HUES6 (cell line): Measurements from ENCODE around the gene FAM209A.
"Not testable (repeated sequence)": the region's sequence is repeated elsewhere in the genome, so short reads cannot be mapped to it uniquely, and the experiment has no call there.

Experiments
- H3K27ac ChIP-seq: 2 replicates; pipeline ENCODE4 v1.7.0; 2013; ENCODE audit warnings: low read depth, mild to moderate bottlenecking, low read length, inconsistent platforms
- H3K27me3 ChIP-seq: 2 replicates; pipeline ENCODE4 v1.6.1; 2013; ENCODE audit warnings: low read length; ENCODE audit not compliant: control insufficient read depth, insufficient read depth
- H3K36me3 ChIP-seq: 2 replicates; pipeline ENCODE4 v1.6.1; 2013; ENCODE audit warnings: low read length; ENCODE audit not compliant: control insufficient read depth, insufficient read depth
- H3K4me1 ChIP-seq: 2 replicates; pipeline ENCODE4 v1.6.1; 2013; ENCODE audit warnings: low read length; ENCODE audit not compliant: control insufficient read depth, insufficient read depth
- H3K4me3 ChIP-seq: 2 replicates; pipeline ENCODE4 v1.5.1; 2013; ENCODE audit warnings: low read depth, low read length
- H3K9ac ChIP-seq: one replicate; pipeline ENCODE4 v1.6.1; 2013; ENCODE audit warnings: mild to moderate bottlenecking, low read length
- H3K9me3 ChIP-seq: 2 replicates; pipeline ENCODE4 v1.6.1; 2013; ENCODE audit warnings: low read depth, low read length; ENCODE audit not compliant: control insufficient read depth, insufficient read depth

Gene FAM209A

GRCh38 chr20:56540415-56540814, 15.9 kb downstream of the FAM209A start:
- H3K9ac ChIP-seq: no peak overlapping the region

GRCh38 chr20:56542489-56543030, 18.0 kb downstream of the FAM209A start:
- no peaks in the 10 kb centered on the region for H3K4me1 ChIP-seq
- H3K9me3 ChIP-seq: no peaks in the 10 kb centered on the region
- H3K36me3 ChIP-seq: no peaks in the 10 kb centered on the region
- no peak overlapping the region for H3K27ac ChIP-seq
- no peaks in the 10 kb centered on the region for H3K27me3 ChIP-seq
- H3K4me3 ChIP-seq: no peak overlapping the region
- H3K9ac ChIP-seq: no peak overlapping the region

More at GRCh38 chr20:56540415-56540814, 15.9 kb downstream of the FAM209A start:
- Histone ChIP-seq H3K9me3 (no peaks in the 10 kb centered on the region), H3K36me3 (no peaks in the 10 kb centered on the region), H3K4me1 (no peaks in the 10 kb centered on the region), H3K27me3 (no peaks in the 10 kb centered on the region), H3K27ac (no peak overlapping the region), H3K4me3 (no peak overlapping the region)

GRCh38 chr20:56551571-56551970, 27.0 kb downstream of the FAM209A start:
- Histone ChIP-seq H3K36me3 (no peaks in the 10 kb centered on the region), H3K27ac (no peak overlapping the region), H3K4me3 (no peak overlapping the region), H3K9me3 (peaks cover 4% of the 10 kb centered on the region; the same call in 1 of the 2 replicates), H3K27me3 (no peaks in the 10 kb centered on the region), H3K9ac (no peak overlapping the region), H3K4me1 (peaks cover 4% of the 10 kb centered on the region)

- H3K4me1 ChIP-seq: peaks cover 4% of the 10 kb centered on the region
- no peaks in the 10 kb centered on the region for H3K27me3 ChIP-seq
- H3K9ac ChIP-seq: no peak overlapping the region
- no peak overlapping the region for H3K27ac ChIP-seq
- H3K9me3 ChIP-seq: peaks cover 4% of the 10 kb centered on the region; the same call in 1 of the 2 replicates
- H3K36me3 ChIP-seq: no peaks in the 10 kb centered on the region
- H3K4me3 ChIP-seq: no peak overlapping the region
These were observed 28.5 kb downstream of the FAM209A start for GRCh38 chr20:56552911-56553629.

GRCh38 chr20:56554869-56555268, 30.3 kb downstream of the FAM209A start:
- Histone ChIP-seq H3K4me3 (no peak overlapping the region), H3K27ac (peak overlapping the region; percentile 43; the same call in 1 of the 2 replicates), H3K4me1 (peaks cover 4% of the 10 kb centered on the region), H3K27me3 (no peaks in the 10 kb centered on the region), H3K9ac (no peak overlapping the region), H3K9me3 (no peaks in the 10 kb centered on the region), H3K36me3 (no peaks in the 10 kb centered on the region)

- H3K27ac ChIP-seq: no peak overlapping the region
- H3K4me1 ChIP-seq: peaks cover 4% of the 10 kb centered on the region
- no peaks in the 10 kb centered on the region for H3K9me3 ChIP-seq
- H3K4me3 ChIP-seq: no peak overlapping the region
- no peak overlapping the region for H3K9ac ChIP-seq
- H3K36me3 ChIP-seq: no peaks in the 10 kb centered on the region
- no peaks in the 10 kb centered on the region for H3K27me3 ChIP-seq
These were observed 34.4 kb downstream of the FAM209A start for GRCh38 chr20:56558968-56559367.

- H3K4me1 ChIP-seq, H3K9me3 ChIP-seq, H3K27ac ChIP-seq, H3K27me3 ChIP-seq, H3K4me3 ChIP-seq, H3K36me3 ChIP-seq, H3K9ac ChIP-seq: not testable (repeated sequence)
These were observed 40.0 kb downstream of the FAM209A start for GRCh38 chr20:56564526-56564925.

- Histone ChIP-seq H3K4me1 (peaks cover 5% of the 10 kb centered on the region; the same call in 1 of the 2 replicates), H3K27me3 (no peaks in the 10 kb centered on the region), H3K36me3 (no peaks in the 10 kb centered on the region), H3K9ac (no peak overlapping the region), H3K9me3 (no peaks in the 10 kb centered on the region), H3K27ac (no peak overlapping the region), H3K4me3 (no peak overlapping the region)
These were observed 41.0 kb downstream of the FAM209A start for GRCh38 chr20:56565511-56565910.

GRCh38 chr20:56566621-56567020, 42.1 kb downstream of the FAM209A start:
- H3K9ac ChIP-seq: no peak overlapping the region
- no peaks in the 10 kb centered on the region for H3K27me3 ChIP-seq
- no peak overlapping the region for H3K4me3 ChIP-seq
- H3K36me3 ChIP-seq: no peaks in the 10 kb centered on the region
- no peak overlapping the region for H3K27ac ChIP-seq
- peaks cover 5% of the 10 kb centered on the region; the same call in 1 of the 2 replicates for H3K4me1 ChIP-seq
- H3K9me3 ChIP-seq: no peaks in the 10 kb centered on the region

GRCh38 chr20:56570832-56571231, 46.3 kb downstream of the FAM209A start:
- H3K4me3 ChIP-seq: no peak overlapping the region
- H3K4me1 ChIP-seq: peaks cover 5% of the 10 kb centered on the region; the same call in 1 of the 2 replicates
- no peaks in the 10 kb centered on the region for H3K36me3 ChIP-seq
- H3K9me3 ChIP-seq: no peaks in the 10 kb centered on the region
- H3K9ac ChIP-seq: no peak overlapping the region
- no peaks in the 10 kb centered on the region for H3K27me3 ChIP-seq
- no peak overlapping the region for H3K27ac ChIP-seq

- no peaks in the 10 kb centered on the region for H3K9me3 ChIP-seq
- H3K4me3 ChIP-seq: no peak overlapping the region
- no peaks in the 10 kb centered on the region for H3K36me3 ChIP-seq
- no peak overlapping the region for H3K9ac ChIP-seq
- H3K27ac ChIP-seq: no peak overlapping the region
- H3K27me3 ChIP-seq: no peaks in the 10 kb centered on the region
- H3K4me1 ChIP-seq: no peaks in the 10 kb centered on the region
These were observed 47.6 kb downstream of the FAM209A start for GRCh38 chr20:56572172-56572571.
